IMR-90 (cell line): ENCODE data around the gene ADRA1B. TPM values are rescaled to one million over a fixed set of nuclear protein-coding genes. Genes with fewer than 3 reads are reported as not detected.
A peak's percentile ranks its signal among the peaks of the same experiment; 100 is the strongest.

ENCODE experiments used
- ATAC-seq: fragments of 200-7000 bp; cut with Tn5 transposase; 2 replicates; pipeline ENCODE4 v1.9.1; 2020; ENCODE audit warnings: low read depth, mild to moderate bottlenecking, moderate library complexity
- BruUV-seq: library from RNA; stranded (reverse); fragments of 400-500 nt; replicated peaks from 2 replicates; lab custom pipeline; 2021; lab: Mats Ljungman, UMichigan
- CTCF ChIA-PET: fragments of 300-600 bp; formaldehyde crosslinking; extraction: SDS; loops from one replicate; lab custom pipeline; 2021; ENCODE audit warnings: antibody characterized with exemption; lab: Yijun Ruan, JAX
- POLR2A ChIA-PET: fragments of 300-600 bp; sonication (Branson Sonifier 250); formaldehyde crosslinking; loops from one replicate; lab custom pipeline; 2022; ENCODE audit warnings: antibody characterized with exemption; ENCODE audit not compliant: unreplicated experiment; lab: Charles Lee
- DNase-seq: peaks from one replicate; pipeline ENCODE4 v3.0.0; 2013
- H2AFZ ChIP-seq: replicated peaks from 2 replicates; pipeline ENCODE3; 2013; ENCODE audit warnings: low read length, mild to moderate bottlenecking; ENCODE audit not compliant: poor library complexity
- H2AK5ac ChIP-seq: 2 replicates; pipeline ENCODE4 v1.6.1; 2013; ENCODE audit warnings: low read depth, low read length, inconsistent platforms
- H2AK9ac ChIP-seq: replicated peaks from 2 replicates; pipeline ENCODE3; 2013; ENCODE audit warnings: mild to moderate bottlenecking, low read depth, low read length, moderate library complexity; ENCODE audit not compliant: poor library complexity
- H2BK120ac ChIP-seq: 2 replicates; pipeline ENCODE4 v1.6.1; 2013; ENCODE audit warnings: low read depth, low read length, inconsistent platforms
- H2BK15ac ChIP-seq: 3 replicates; pipeline ENCODE4 v1.6.1; 2013; ENCODE audit warnings: low read depth, low read length, inconsistent platforms
- H2BK20ac ChIP-seq: 2 replicates; pipeline ENCODE4 v1.6.1; 2013; ENCODE audit warnings: low read depth, mild to moderate bottlenecking, inconsistent platforms, low read length, moderate library complexity
- H2BK5ac ChIP-seq: 2 replicates; pipeline ENCODE4 v1.6.1; 2013; ENCODE audit warnings: mild to moderate bottlenecking, low read depth, low read length, inconsistent platforms; ENCODE audit not compliant: poor library complexity, severe bottlenecking
- H3K14ac ChIP-seq: replicated peaks from 2 replicates; pipeline ENCODE4 v1.6.1; 2013; ENCODE audit warnings: low read depth, low read length, inconsistent platforms
- H3K18ac ChIP-seq: 2 replicates; pipeline ENCODE4 v1.6.1; 2013; ENCODE audit warnings: low read depth, low read length, control low read depth
- H3K23ac ChIP-seq: 2 replicates; pipeline ENCODE4 v1.6.1; 2013; ENCODE audit warnings: low read depth, low read length, inconsistent platforms
- H3K27ac ChIP-seq: 2 replicates; pipeline ENCODE4 v1.5.1; 2013; ENCODE audit warnings: mild to moderate bottlenecking, control low read depth, low read length; ENCODE audit not compliant: insufficient read depth
- H3K27me3 ChIP-seq: 2 replicates; pipeline ENCODE4 v1.6.1; 2013; ENCODE audit warnings: low read length; ENCODE audit not compliant: control insufficient read depth, insufficient read depth
- H3K36me3 ChIP-seq: 2 replicates; pipeline ENCODE4 v1.6.1; 2013; ENCODE audit warnings: low read length, mixed read lengths; ENCODE audit not compliant: control insufficient read depth, insufficient read depth
- H3K4ac ChIP-seq: 2 replicates; pipeline ENCODE4 v1.6.1; 2013; ENCODE audit warnings: low read depth, low read length, inconsistent platforms
- H3K4me1 ChIP-seq: 2 replicates; pipeline ENCODE4 v1.6.1; 2013; ENCODE audit warnings: low read length, mixed read lengths; ENCODE audit not compliant: control insufficient read depth, insufficient read depth
- H3K4me2 ChIP-seq: 2 replicates; pipeline ENCODE4 v1.6.1; 2013; ENCODE audit warnings: low read depth, mild to moderate bottlenecking, control low read depth, low read length, moderate library complexity
- H3K4me3 ChIP-seq: 2 replicates; pipeline ENCODE4 v1.5.1; 2013; ENCODE audit warnings: low read depth, mild to moderate bottlenecking, control low read depth, low read length, moderate library complexity; ENCODE audit not compliant: insufficient read depth
- H3K56ac ChIP-seq: 2 replicates; pipeline ENCODE4 v1.6.1; 2013; ENCODE audit warnings: low read length, inconsistent platforms; ENCODE audit not compliant: insufficient read depth; ENCODE audit errors: extremely low read depth
- H3K79me1 ChIP-seq, 2 experiments: 2 replicates each; pipeline ENCODE4 v1.6.1; 2013; ENCODE audit warnings: low read length in 2 of 2, inconsistent platforms in 1 of 2, low read depth in 1 of 2
- H3K9ac ChIP-seq: 2 replicates; pipeline ENCODE4 v1.6.1; 2013; ENCODE audit warnings: low read depth, low read length, control low read depth
- H3K9me1 ChIP-seq: 2 replicates; pipeline ENCODE4 v1.6.1; 2013; ENCODE audit warnings: low read length, inconsistent platforms; ENCODE audit not compliant: insufficient read depth
- H3K9me3 ChIP-seq: 2 replicates; pipeline ENCODE4 v1.6.1; 2013; ENCODE audit warnings: low read length; ENCODE audit not compliant: control insufficient read depth, insufficient read depth
- H4K20me1 ChIP-seq: 2 replicates; pipeline ENCODE4 v1.6.1; 2013; ENCODE audit warnings: low read length, inconsistent platforms; ENCODE audit not compliant: insufficient read depth
- H4K5ac ChIP-seq: 2 replicates; pipeline ENCODE4 v1.6.1; 2013; ENCODE audit warnings: mild to moderate bottlenecking, low read depth, low read length, control low read depth
- H4K8ac ChIP-seq, 2 experiments: 2 replicates each; pipeline ENCODE4 v1.6.1; 2013; ENCODE audit warnings: low read depth in 2 of 2, low read length in 2 of 2, control low read depth in 1 of 2, inconsistent platforms in 1 of 2
- H4K91ac ChIP-seq: 2 replicates; pipeline ENCODE4 v1.6.1; 2013; ENCODE audit warnings: low read depth, low read length, inconsistent platforms; ENCODE audit not compliant: insufficient read depth
- ELK1 ChIP-seq: fragments of 150-350 bp; IDR thresholded peaks from 2 replicates; pipeline ENCODE4 v1.6.1; 2016; ENCODE audit warnings: low read depth, mild to moderate bottlenecking, low read length, moderate library complexity, borderline replicate concordance
- WGBS, 2 experiments: methylation state at CpG; one replicate each; pipeline versions ENCODE4 v1.1.5 to v1.1.7; 2013; ENCODE audit warnings: missing lambda C conversion rate in 2 of 2; ENCODE audit not compliant: insufficient read length in 1 of 2; ENCODE audit errors: extremely low coverage in 2 of 2; 5-methylcytosine and 5-hydroxymethylcytosine counted together
- dilution Hi-C: fragments of 300-500 bp; cut with HindIII; formaldehyde crosslinking; loops from one replicate; pipeline ENCODE4 v1.14.3; 2018; ENCODE audit warnings: low sequenced_read_pairs; ENCODE audit not compliant: unreplicated experiment
- in situ Hi-C: fragments of 300-500 bp; cut with MboI; formaldehyde crosslinking; loops from 3 replicates; pipeline ENCODE4 v1.14.3; 2019; ENCODE audit warnings: low sequenced_read_pairs, inconsistent platforms, mixed read lengths
- intact Hi-C: fragments of 100-400 bp; cut with micrococcal nuclease; formaldehyde crosslinking; loops from 2 replicates; pipeline ENCODE4 v1.10.0; 2022
- polyA plus RNA-seq, 3 experiments: library from polyadenylated mRNA; depleted of rRNA; stranded (reverse); fragments of >200 nt; gene quantifications; 2 replicates each; pipeline ENCODE4 v1.2.3, GENCODE V29; 2012; ENCODE audit warnings: low replicate concordance in 1 of 3
- total RNA-seq: library from RNA; depleted of rRNA; stranded (reverse); fragments of >200 nt; gene quantifications from 2 replicates; pipeline ENCODE4 v1.2.3, GENCODE V29; 2012

The ADRA1B gene
- total and polyA plus RNA-seq, 2 of the 4 experiments (the other 2 are of a cell fraction), result 0.18 to 1.5 TPM

GRCh38 chr5:159891371-159891770 is 24.9 kb upstream of the ADRA1B start:
- no CpG with 5 or more reads among the region's 5 CpGs for WGBS, 2 experiments
- Histone ChIP-seq H3K4me1 (peaks cover 11% of the 10 kb centered on the region), H2AK9ac (no peak overlapping the region), H3K4me2 (no peak overlapping the region), H3K79me1 (no peaks in the 10 kb centered on the region), H2BK5ac (no peak overlapping the region), H3K9me3 (peaks cover 4% of the 10 kb centered on the region), H2AK5ac (no peak overlapping the region), H3K23ac (no peak overlapping the region), H2BK15ac (no peak overlapping the region), H2BK120ac (no peak overlapping the region), H3K56ac (no peak overlapping the region), H4K5ac (no peak overlapping the region), H3K14ac (no peak overlapping the region), H3K27me3 (peaks cover 11% of the 10 kb centered on the region), H4K8ac (no peak overlapping the region), H3K27ac (no peak overlapping the region), H3K36me3 (no peaks in the 10 kb centered on the region), H4K20me1 (no peaks in the 10 kb centered on the region), H2BK20ac (no peak overlapping the region), H3K4me3 (no peak overlapping the region), H2AFZ (no peak overlapping the region), H3K4ac (peak overlapping the region; percentile 16; the same call in 1 of the 2 replicates), H4K91ac (no peak overlapping the region), H3K9me1 (peaks cover 9% of the 10 kb centered on the region; the same call in 1 of the 2 replicates), H3K18ac (no peak overlapping the region), H3K9ac (no peak overlapping the region)
- DNase-seq (no peak), ATAC-seq (no peak)
- in situ Hi-C loops (no loop called here), intact Hi-C loops (loop anchor here (5.0 kb wide), 1 partner anchor 124 kb away; no protein-coding TSS in a partner anchor), dilution Hi-C loops (no loop called here)
- BruUV-seq, result no TSS peak
- CTCF ChIA-PET, result interaction anchor here (1.7 kb wide), 1 partner anchor 23 kb away, joined by 3 read pairs; no protein-coding TSS in a partner anchor
- POLR2A ChIA-PET, result no interaction called here
- no peak for TF ChIP-seq ELK1
